ENCODE measurements around the gene SLC36A1.

Gene SLC36A1

GRCh38 chr5:151464101-151464500 lies 16.7 kb downstream of the SLC36A1 start:
- DNase-seq (ENCODE audit: low read depth), result no peak
- H3K4me3 ChIP-seq (ENCODE audit: low read depth, low read length), result no peak overlapping the region
- TF ChIP-seq POLR2A (IDR thresholded peaks at IDR 0.05; ENCODE audit: extremely low read depth, insufficient read length) (no peak), MYC (IDR thresholded peaks at IDR 0.05; ENCODE audit: low read depth, low read length) (no peak), MAX (IDR thresholded peaks at IDR 0.05; ENCODE audit: low read depth, low read length) (no peak)
- TF ChIP-seq, protein P1, sequence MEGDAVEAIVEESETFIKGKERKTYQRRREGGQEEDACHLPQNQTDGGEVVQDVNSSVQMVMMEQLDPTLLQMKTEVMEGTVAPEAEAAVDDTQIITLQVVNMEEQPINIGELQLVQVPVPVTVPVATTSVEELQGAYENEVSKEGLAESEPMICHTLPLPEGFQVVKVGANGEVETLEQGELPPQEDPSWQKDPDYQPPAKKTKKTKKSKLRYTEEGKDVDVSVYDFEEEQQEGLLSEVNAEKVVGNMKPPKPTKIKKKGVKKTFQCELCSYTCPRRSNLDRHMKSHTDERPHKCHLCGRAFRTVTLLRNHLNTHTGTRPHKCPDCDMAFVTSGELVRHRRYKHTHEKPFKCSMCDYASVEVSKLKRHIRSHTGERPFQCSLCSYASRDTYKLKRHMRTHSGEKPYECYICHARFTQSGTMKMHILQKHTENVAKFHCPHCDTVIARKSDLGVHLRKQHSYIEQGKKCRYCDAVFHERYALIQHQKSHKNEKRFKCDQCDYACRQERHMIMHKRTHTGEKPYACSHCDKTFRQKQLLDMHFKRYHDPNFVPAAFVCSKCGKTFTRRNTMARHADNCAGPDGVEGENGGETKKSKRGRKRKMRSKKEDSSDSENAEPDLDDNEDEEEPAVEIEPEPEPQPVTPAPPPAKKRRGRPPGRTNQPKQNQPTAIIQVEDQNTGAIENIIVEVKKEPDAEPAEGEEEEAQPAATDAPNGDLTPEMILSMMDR (IDR thresholded peaks at IDR 0.05; ENCODE audit: low read depth, low read length), result no peak

DNA sequence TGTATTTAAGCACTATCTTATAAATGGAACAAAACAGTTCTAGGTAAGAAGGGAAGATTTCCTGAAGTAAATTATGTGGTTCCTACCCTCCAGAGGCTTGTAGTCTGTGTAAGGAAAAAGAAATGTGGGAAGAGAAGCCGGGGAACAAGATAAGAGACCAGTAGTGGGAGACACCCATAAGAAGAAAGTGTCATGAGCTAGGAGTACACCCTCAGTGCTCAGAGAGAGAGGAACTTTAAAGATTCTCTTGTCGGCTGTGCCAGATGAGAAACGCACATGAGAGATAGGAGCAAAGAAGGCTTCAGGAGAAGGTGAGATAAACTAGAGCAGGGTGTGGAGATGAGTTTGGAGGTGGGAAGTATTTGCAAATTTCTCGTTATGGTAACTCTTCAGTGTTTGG lies 18.1 kb downstream of the SLC36A1 start:
- TF ChIP-seq MAX (IDR thresholded peaks at IDR 0.05; ENCODE audit: low read depth, low read length) (no peak), MYC (IDR thresholded peaks at IDR 0.05; ENCODE audit: low read depth, low read length) (no peak), POLR2A (IDR thresholded peaks at IDR 0.05; ENCODE audit: extremely low read depth, insufficient read length) (no peak)
- TF ChIP-seq, protein P1 (IDR thresholded peaks at IDR 0.05; ENCODE audit: low read depth, low read length), result no peak
- no peak for DNase-seq (ENCODE audit: low read depth)
- no peak overlapping the region for H3K4me3 ChIP-seq (ENCODE audit: low read depth, low read length)

DNA sequence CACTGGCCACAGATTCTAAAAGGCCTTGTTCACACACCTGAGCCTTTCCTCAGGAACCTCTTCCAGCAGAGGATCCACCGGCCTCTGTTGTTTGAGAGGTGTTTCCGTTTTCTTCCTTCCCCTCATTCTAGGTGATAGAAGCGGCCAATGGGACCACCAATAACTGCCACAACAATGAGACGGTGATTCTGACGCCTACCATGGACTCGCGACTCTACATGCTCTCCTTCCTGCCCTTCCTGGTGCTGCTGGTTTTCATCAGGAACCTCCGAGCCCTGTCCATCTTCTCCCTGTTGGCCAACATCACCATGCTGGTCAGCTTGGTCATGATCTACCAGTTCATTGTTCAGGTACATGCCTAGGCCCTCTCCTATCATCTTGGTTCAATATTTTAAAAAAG lies 20.2 kb downstream of the SLC36A1 start:
- TF ChIP-seq, protein P1 (IDR thresholded peaks at IDR 0.05; ENCODE audit: low read depth, low read length), result no peak
- no peak for TF ChIP-seq POLR2A (IDR thresholded peaks at IDR 0.05; ENCODE audit: extremely low read depth, insufficient read length)
- TF ChIP-seq MAX (IDR thresholded peaks at IDR 0.05; ENCODE audit: low read depth, low read length), result no peak
- TF ChIP-seq MYC (IDR thresholded peaks at IDR 0.05; ENCODE audit: low read depth, low read length), result no peak
- H3K4me3 ChIP-seq (ENCODE audit: low read depth, low read length), result no peak overlapping the region
- no peak for DNase-seq (ENCODE audit: low read depth)

GRCh38 chr5:151469386-151469785 lies 22.0 kb downstream of the SLC36A1 start:
- TF ChIP-seq POLR2A (IDR thresholded peaks at IDR 0.05; ENCODE audit: extremely low read depth, insufficient read length), result no peak
- no peak for TF ChIP-seq MYC (IDR thresholded peaks at IDR 0.05; ENCODE audit: low read depth, low read length)
- no peak for TF ChIP-seq MAX (IDR thresholded peaks at IDR 0.05; ENCODE audit: low read depth, low read length)
- TF ChIP-seq, protein P1 (IDR thresholded peaks at IDR 0.05; ENCODE audit: low read depth, low read length), result no peak
- no peak for DNase-seq (ENCODE audit: low read depth)
- no peak overlapping the region for H3K4me3 ChIP-seq (ENCODE audit: low read depth, low read length)

DNA sequence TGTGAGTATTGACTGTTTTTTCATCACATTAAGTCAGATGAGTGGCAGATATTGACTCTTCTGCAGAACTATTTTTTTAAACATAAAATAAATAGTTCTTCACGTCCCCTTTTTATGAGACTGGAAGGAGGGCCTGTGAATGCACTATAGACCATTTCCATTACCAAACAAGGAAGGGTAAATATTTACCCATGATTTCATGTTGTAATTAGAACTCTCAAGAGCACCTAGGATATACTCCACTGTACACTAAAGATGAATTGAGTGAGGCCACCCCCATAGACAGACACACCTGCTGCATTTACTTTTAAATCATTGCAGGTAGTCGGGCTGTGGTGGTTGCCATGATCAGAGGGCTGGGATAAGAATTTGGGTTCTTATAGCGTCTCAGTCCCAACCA lies 22.6 kb downstream of the SLC36A1 start:
- H3K4me3 ChIP-seq (ENCODE audit: low read depth, low read length), result no peak overlapping the region
- no peak for TF ChIP-seq MAX (IDR thresholded peaks at IDR 0.05; ENCODE audit: low read depth, low read length)
- no peak for TF ChIP-seq MYC (IDR thresholded peaks at IDR 0.05; ENCODE audit: low read depth, low read length)
- TF ChIP-seq, protein P1 (IDR thresholded peaks at IDR 0.05; ENCODE audit: low read depth, low read length), result no peak
- TF ChIP-seq POLR2A (IDR thresholded peaks at IDR 0.05; ENCODE audit: extremely low read depth, insufficient read length), result no peak
- no peak for DNase-seq (ENCODE audit: low read depth)

GRCh38 chr5:151470439-151470838 lies 23.0 kb downstream of the SLC36A1 start:
- DNase-seq (ENCODE audit: low read depth), result no peak
- H3K4me3 ChIP-seq (ENCODE audit: low read depth, low read length), result no peak overlapping the region
- TF ChIP-seq, protein P1 (IDR thresholded peaks at IDR 0.05; ENCODE audit: low read depth, low read length), result no peak
- no peak for TF ChIP-seq MAX (IDR thresholded peaks at IDR 0.05; ENCODE audit: low read depth, low read length)
- no peak for TF ChIP-seq POLR2A (IDR thresholded peaks at IDR 0.05; ENCODE audit: extremely low read depth, insufficient read length)
- TF ChIP-seq MYC (IDR thresholded peaks at IDR 0.05; ENCODE audit: low read depth, low read length), result no peak

Measured in NB4 (cell line).